Measurements from ENCODE around the gene IZUMO1R.
"Not testable (repeated sequence)": the region's sequence is repeated elsewhere in the genome, so short reads cannot be mapped to it uniquely, and the experiment has no call there.

Gene IZUMO1R

DNA sequence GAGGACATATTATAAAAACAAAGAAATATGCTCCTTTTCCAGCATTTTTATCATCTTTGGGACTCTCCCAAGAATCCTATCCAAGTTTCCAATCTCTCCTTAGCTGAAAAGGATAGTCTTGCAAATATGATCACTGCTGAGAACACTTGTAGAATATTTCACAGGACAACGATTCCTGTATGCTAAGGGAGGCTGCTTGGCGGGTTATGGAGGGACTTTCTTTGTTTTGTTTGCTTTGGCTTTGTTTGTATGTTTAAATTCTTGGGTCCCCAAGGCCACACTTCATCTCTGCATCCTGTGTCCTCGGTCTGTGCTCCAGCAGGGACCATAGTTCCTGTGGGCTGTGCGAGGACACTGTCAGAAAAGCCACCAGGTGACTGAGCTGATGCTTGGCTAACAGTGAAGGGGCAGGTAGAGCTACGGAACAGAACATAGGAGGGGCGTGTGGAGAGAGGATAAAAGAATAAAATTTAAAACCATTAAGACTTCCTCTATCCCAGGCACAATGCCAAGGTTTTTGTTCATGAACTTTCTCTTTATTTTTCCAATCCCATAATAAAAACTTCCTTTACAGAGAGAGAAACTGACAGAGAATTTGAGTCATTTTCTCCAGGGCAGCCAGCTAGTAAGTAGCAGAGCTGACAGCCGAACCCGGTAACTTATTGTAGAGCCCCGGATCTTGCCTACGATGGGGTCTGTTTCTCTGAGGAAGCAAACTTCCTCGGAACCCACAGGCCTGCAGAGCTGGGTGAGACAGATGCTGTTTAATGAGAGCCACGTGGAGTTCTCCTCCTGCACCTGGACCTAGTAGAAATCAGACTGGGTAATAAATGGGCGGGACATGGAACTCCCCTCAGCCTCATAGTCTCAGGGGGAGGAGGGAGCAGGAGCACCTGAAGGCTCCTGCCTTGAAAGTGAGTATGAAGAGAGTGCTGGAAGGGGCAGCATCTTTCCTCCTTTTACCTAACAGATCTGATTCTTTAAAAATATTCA, at the start of gene IZUMO1R:
IZUMO1R (plus strand) TSS at position 615 of the 993 bp plus-strand sequence. CDS start 1,057 bp downstream, outside the sequence.
- DNase-seq: no peak

DNA sequence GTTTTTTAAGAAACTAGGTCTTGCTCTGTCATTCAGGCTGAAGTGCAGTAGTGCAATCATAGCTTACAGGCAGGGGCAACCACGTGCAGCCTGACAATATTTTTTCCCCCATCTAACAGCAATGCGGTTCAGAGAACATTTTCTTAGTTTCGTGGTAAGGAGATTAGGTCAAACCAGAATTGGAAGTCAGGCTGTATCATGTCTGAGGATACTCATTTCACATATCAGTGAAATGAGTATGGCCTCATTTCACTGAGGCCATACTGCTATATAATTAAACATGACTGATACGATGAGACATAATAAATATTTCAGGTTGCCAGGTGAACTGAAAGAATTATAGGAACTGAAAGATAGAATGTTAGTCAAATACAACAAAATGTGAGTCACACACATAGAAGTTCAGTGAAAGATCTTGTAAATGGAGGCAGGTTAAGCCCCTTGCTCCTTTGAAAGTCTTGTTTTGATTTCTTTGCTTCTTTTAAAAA, 32.5 kb upstream of the IZUMO1R start:
- DNase-seq: no peak

DNA sequence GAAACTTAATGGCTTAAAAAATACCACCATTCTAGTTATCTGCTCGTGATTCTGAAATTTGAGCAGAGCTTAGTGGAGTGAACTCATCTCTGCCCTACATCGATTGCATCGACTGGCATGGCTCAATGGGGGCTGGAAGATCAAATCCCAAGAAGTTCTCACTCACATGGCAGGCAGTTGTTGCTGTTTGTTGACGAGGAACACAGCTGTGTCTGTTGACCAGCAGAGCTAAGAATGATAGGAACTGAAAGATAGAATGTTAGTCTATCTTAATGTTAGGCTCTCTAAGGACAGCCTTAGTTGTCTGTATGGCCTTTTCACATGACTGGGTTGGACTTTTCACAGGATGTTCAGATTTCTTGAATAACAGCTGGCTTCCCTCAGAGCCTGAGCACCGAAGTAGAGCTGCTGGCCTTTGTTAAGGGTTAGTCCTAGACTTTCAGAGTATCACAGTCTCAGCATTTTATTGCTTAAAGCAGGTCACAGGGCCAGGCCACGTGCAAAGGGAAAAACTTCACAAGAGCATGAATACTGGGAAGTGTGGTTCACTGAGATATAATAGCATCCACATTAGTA, 31.6 kb upstream of the IZUMO1R start:
- no peak for DNase-seq

DNA sequence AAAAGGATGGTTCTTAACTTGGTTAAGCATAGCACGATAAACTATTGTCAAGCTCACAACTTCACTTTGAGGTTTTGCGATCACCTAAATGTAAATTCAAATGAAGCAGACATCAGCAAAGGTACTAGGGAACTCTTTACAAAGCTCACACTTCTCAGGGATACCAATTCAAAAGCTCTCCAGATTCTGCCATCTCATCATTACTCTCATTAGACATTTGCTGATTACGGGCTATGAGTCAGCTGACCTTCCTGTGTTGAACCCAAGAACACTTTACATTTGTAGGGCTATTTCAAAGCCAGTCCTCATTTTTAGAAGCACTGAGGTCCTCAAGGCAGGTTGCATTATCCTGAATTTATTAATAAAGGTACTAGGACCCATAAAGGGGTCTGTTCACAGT, 28.4 kb upstream of the IZUMO1R start:
- DNase-seq: no peak

DNA sequence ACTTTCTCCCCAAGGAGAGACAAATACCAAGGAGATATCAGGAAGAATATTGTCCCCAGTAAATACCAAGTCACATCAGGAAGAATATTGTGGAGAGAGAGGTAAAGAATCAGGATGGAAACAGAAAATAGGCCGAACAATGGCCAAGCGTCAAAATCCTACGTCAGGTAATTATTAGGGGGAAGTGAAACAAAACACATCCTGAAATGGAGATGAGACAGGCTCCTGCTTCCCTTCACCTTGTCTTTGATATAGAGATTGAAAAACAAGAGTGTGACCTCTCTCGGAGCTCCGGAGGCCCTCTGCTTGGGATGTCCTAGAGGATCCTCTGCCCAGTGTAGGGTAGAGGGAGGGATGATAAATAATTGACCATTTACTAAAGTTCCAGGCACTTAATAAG, 27.4 kb upstream of the IZUMO1R start:
- DNase-seq: no peak

DNA sequence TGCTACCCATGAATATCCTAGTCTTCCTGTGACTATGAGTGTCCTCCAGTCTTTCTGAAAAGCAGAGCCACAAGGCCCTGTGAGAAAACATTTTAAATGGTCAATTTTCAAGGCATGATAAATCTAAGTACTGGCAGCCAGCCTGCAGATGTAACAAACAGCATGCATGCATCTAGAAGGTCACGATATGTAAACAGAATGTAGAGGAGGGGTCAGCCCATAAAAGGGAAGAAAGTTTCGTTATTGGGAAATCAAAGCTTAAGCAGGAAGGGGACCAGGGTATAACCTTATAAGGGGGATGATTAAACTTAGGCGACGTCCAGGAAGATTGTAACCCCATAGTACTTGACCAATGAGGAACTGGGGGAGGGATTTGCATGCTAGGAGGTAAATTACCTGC, 26.2 kb upstream of the IZUMO1R start:
- DNase-seq: not testable (repeated sequence)

DNA sequence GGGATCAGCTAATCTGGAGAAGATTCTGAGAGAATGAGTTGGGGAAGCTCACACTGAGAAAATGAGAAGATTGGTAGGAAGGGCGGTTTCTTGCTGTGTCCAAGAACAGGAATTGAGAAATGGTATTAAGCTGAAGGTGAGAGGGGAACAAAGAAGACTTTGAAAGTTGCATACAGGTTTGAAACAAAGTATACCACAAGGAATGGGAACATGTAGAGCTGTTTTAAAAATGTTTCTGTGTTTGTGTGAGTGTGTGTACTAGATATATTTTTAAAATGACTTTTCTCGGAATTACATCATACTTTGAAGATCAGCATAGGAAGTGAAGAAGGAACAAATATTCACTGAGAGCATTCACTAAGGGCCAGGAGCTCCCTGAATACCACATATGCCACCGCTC, 24.4 kb upstream of the IZUMO1R start:
- DNase-seq: no peak

DNA sequence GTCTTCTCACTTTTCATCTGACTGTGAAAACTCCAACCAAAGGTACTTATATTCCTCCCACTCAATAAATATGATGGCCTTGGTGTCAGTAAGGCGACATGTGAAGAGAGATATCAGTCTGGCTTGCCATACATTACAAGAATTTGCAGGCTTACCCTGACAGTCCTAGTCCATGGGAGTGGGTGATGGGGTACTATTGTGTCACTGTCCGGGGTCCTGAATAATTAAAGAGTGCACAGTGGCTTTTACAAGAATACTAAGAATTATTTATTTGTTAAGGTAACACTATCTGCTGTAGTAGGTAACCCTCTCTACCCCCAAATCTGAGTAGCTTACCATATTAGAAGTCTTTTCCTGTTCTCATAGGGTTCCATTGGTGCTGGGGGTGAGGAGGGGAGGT, 23.1 kb upstream of the IZUMO1R start:
- peak; percentile 19 for DNase-seq

DNA sequence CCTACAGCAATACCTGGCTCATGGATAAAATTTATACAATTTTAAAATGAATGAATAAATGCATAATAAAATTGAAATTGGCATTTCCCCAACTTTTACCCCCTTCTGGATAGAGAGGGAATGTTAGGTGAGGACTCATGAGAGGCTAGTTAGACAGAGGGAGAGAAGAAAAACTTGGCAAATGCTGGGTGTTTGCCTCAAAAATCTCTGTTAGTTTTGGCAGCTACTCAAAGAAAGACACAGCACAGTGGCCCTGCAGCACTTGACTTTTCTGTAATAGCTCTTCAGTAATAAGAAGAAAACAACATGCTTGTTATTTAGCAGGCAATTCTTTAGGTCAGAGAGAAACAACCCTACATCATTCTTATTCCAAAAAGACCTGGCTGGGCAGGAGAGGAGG, 20.7 kb upstream of the IZUMO1R start:
- DNase-seq: no peak

DNA sequence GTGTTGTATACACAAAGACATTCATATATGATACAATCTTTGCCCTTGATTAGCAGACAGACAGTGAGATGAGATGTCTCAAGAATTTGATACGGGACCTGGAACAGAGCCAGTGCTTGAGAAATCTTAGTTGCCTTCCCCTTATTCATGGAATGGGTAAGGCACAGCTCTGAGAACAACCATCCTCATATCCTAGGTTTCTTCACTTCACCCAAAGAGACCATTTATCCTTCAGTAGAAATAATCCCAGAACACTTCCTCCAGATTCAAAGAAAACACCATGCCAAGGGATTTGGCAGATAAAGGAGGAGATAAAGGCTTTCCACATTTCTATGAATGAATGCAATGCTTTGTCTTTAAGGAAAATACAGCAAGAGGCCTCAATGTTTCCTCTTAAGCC, 8.8 kb upstream of the IZUMO1R start:
- no peak for DNase-seq

DNA sequence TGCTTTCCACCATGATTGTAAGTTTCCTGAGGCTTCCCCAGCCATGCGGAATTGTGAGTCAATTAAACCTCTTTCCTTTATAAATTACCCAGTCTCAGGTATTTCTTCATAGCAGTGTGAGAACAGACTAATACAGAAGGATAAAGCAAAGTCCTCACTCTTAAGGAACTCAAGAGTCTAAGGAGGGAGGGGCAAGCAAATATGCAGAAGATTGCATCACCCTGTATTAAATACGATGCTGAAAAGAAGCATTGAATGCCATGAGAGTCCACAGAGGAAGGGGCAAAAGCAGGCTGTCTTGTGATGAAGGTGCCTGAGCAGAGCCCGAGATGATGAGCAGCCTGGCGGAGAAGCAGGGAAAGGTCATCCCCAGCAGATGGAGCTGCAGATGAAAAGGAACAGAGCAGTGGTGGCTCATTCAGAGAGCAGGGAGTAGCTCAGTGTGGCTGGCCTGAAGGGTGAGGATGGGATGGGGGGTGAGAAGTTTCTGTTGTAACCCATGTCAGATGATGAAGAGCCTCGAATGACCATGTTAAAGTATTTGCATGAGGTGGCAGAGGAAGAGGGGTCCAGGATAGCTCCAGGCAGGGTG, 6.3 kb upstream of the IZUMO1R start:
- DNase-seq: no peak

DNA sequence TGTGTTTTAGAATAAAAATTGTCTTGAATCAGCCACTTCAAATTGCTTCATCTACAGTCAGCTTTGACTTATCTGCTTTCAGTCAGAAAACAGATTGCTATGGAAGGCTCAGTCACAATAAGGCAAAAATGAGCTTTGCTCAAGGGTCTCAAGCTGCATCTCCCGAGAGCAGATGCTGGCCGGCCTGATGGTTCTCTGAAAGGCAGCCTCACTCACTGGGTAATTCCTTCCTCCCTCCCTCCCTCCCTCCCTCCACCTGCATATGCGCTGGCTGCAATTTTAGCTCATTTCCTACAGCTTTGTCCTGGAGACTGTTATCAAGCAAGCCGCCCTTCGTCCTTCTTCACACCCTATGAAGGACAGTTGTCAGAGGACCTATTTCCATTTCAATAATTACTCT, 1.6 kb upstream of the IZUMO1R start:
- no peak for DNase-seq

DNA sequence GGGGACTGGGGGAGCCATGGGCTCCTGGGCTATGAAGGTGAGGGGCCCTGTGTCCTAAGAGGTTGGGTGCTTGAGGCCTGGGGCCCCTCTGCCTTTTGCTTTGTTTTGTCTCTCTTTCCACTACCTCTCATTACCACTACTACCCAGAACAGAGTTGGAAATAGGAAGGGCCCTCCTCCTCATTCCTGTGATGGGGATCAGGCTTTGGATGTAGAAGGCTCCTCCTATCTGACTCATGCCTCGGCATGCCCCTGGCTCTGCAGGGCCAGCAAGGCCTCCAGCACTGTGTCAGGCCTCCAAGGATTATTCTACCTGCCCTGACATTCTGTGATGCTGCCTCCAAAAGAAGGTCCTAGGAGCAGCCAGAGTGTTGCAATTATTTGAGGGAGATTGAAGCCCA, 766 bp downstream of the IZUMO1R start:
- DNase-seq: no peak

DNA sequence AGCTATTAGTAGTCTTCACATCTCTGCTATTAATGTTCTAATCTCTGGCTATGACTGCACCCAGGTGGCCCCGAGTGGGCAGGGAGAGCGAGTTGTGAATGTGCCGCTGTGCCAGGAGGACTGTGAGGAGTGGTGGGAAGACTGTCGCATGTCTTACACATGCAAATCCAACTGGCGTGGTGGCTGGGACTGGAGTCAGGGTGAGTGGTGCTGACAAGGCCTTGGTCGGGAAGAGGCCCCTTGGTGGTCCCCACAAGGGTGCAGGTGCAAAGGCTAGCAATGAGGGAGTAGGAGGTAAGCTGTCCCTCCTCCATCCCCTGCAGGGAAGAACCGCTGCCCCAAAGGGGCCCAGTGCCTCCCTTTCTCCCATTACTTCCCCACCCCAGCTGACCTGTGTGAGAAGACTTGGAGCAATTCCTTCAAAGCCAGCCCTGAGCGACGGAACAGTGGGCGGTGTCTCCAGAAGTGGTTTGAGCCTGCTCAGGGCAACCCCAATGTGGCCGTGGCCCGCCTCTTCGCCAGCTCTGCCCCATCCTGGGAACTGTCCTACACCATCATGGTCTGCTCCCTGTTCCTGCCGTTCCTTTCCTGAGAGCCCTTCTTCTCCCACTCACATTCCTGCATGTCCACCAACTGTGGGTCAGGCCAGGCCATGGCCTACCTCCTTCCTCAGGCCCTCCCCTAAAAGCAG, 2.9 kb downstream of the IZUMO1R start:
- no peak for DNase-seq

DNA sequence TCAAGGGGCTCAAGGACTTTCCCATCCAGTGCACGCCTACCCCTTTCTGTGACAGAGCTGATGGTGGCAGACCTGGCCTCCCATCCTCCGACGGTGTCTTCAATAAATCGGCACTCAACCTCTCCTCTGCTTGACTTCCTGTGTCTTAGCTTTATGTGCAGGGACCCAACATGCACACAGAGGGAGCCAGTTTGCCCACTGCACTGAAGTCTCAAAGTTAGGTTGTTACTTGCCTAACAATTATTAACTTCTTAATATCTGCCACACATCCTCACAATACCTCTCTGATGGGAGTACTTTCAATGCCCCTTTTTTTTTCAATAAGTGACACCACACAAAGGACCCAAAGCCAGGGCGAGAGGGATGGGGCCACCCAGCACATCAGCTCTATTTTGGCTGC, 3.6 kb downstream of the IZUMO1R start:
- no peak for DNase-seq

DNA sequence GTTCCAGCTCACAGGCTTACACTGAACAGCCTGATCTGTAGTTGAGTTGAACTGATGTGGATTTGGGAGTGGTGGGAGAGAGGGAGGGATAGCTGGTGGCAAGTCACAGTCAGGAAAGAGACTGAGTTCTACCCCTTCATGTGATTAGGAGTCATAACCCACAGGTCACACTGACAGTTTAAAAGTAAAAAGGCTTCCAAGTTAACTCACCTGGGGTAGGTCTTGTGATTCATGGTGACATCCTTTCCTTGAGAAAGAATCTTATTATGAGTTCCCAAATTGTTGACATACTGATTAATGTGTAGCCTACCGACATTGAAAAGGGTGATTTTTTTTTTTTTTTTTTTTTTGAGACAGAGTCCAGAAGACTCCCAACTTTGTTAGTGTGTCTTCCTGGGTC, 5.4 kb downstream of the IZUMO1R start:
- no peak for DNase-seq

DNA sequence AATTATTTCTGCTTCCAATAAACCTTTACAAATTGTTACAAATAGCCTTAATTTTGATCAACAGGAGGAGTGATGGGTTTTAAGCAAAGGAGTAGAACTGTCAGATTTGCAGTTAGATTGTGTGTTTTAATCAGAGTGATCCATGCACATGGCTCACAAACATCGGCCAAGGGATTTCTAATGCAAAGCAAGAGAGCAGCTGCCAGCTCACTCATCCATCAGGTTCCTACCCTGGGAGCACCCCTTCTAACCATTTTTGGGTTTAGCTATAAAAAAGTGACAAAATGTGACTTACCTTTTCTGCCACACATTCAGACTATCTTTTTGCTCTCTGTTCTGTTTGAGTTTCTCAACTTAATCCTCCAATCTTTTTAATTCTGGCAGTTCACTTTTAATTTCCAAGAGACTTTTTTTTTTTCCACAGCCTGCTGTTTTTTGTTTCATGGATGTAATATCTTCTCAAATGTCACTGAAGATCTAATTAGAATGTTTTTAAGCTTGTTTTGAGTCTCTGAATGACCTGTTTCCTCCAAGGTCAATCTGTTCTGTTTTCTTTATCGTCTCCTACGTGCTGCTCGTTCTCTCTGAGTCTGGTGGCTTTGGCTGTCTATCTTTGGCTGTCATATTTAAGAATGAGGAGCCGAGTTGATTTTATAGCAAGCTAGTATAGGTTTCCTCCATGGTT, 6.0 kb downstream of the IZUMO1R start:
- DNase-seq: no peak

DNA sequence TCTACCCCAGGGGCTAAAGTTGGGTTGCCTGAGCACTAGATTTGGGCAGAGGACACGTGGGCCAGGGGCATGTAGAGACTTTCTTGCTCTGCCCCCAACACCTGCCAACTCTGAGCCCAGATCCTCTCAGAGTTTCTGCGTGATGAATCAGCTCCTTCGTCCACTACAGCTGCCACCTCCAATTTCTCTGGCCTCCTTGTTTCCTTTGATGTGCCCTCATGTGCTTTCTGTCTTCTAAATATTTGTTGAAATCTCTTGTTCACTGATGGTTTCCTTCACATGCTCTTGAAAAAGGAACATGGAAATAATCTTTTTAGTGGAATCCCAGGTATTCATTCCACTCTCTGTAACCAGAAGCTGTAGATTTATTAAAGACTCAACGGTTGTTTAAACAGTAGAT, 8.0 kb downstream of the IZUMO1R start:
- no peak for DNase-seq

DNA sequence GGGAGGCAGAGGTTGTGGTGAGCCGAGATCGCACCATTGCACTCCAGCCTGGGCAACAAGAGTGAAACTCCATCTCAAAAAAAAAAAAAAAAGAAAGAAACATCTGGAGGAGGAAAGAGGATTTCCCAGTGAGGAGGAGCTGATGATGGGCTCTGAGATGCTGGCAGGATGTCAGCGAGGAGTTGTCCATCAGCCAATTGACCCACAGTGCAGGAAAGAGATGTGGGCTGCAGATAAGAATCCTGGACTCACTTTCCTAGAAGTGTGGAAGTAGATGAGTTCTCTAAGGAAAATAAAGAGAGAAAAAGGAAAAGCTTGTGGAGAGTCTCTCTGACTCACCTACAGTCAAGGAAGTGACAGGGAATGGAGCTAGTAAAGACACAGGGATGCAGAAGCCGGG, 9.7 kb downstream of the IZUMO1R start:
- no peak for DNase-seq

DNA sequence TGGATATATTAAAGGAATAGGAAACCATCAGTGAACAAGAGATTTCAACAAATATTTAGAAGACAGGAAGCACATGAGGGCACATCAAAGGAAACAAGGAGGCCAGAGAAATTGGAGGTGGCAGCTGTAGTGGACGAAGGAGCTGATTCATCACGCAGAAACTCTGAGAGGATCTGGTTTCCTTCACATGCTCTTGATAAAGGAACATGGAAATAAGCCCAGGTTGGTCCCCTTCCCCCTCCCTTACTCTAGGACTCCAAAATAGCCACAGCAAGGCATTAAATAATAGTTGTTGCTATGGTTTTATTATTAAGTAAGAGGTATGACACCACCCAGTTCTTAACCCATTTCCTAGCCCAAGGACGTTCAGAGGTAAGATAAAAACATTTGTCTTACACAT, 11.3 kb downstream of the IZUMO1R start:
- no peak for DNase-seq

DNA sequence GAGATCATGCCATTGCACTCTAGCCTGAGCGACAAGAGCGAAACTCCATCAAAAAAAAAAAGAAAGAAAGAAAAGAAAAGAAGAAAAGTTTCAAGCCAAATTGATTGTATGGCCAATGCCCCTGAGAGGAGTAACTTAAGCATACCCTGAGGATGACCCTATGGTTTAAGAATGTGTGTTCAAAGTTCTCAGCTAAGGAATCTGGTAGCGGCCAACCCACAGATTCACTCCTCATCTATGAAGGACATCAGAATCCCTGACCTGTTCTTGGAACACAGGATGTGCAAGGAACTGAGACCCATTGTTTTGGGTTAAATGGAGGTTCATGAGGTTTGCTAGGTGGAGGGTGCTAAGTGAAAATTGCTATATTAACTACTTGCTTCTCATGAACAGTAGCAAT, 18.1 kb downstream of the IZUMO1R start:
- DNase-seq: no peak

DNA sequence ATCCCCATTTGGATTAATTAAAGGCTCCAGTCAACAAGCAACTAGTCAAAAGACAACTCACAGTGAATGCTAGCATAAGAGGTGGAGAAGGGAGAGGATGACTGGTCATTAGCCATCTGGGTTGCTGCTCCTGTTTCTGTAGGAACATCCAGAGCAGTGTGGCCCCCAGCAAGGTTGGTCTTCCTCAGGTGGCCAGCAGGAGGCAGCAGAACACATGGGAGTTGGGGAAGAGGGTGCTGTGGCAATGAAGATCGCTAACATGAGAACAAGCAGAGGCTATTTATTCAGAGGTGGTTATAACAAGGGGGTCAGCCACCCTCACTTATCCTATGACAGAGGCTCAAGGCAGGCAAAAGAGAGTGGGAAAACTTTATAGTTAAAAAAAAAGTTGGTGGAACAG, 21.3 kb downstream of the IZUMO1R start:
- DNase-seq: peak; percentile 74

DNA sequence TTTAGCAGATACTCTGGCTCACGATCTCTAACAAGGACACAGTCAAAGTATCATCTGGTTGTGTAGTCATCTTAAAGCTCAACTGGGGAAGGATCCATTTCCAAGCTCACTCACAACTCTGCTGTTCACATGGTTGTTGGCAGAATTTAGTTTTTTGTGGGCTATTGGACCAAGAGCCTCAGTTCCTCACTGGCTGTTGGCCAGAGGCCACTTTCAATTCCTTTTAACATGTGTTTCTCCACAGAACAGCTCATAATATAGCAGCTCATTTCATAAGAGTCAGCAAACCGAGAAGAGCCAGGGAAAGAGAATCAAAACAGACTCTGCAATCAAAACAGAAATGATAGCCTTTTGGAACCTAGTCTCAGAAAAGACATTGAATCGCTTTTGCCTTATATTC, 22.6 kb downstream of the IZUMO1R start:
- no peak for DNase-seq

All from hematopoietic multipotent progenitor cell treated with erythropoietin and hydrocortisone succinate and interleukin-3 and kit ligand, for 4 days (in vitro differentiated cells).